Parathyroid adenoma (tissue), 2 donors: Measurements from ENCODE around the gene CRTAP.
"Not testable (repeated sequence)": the region's sequence is repeated elsewhere in the genome, so short reads cannot be mapped to it uniquely, and the experiment has no call there.

Experiments used
- H2AFZ ChIP-seq: fragments of 300-600 bp; sonication (generic); one replicate; pipeline ENCODE4 v1.7.0; 2017; ENCODE audit warnings: antibody characterized with exemption, mild to moderate bottlenecking
- H3K27ac ChIP-seq: fragments of 300-600 bp; sonication (generic); one replicate; pipeline ENCODE4 v1.7.0; 2017
- H3K27me3 ChIP-seq: fragments of 300-600 bp; sonication (generic); one replicate; pipeline ENCODE4 v1.7.0; 2017; ENCODE audit warnings: low read length; ENCODE audit not compliant: control insufficient read depth, insufficient read depth
- H3K36me3 ChIP-seq: fragments of 300-600 bp; sonication (generic); one replicate; pipeline ENCODE4 v1.7.0; 2017; ENCODE audit warnings: low read length; ENCODE audit not compliant: control insufficient read depth, insufficient read depth
- H3K4me1 ChIP-seq: fragments of 300-600 bp; sonication (generic); one replicate; pipeline ENCODE4 v1.7.0; 2017; ENCODE audit warnings: control low read depth
- H3K4me2 ChIP-seq: fragments of 300-600 bp; sonication (generic); one replicate; pipeline ENCODE4 v1.7.0; 2017; ENCODE audit warnings: low read length
- H3K4me3 ChIP-seq: fragments of 300-600 bp; sonication (generic); one replicate; pipeline ENCODE4 v1.7.0; 2017; ENCODE audit warnings: low read depth, low read length
- H3K79me2 ChIP-seq: fragments of 300-600 bp; sonication (generic); one replicate; pipeline ENCODE4 v1.7.0; 2017; ENCODE audit warnings: control low read depth
- H3K9ac ChIP-seq: fragments of 300-600 bp; sonication (generic); one replicate; pipeline ENCODE4 v1.7.0; 2017; ENCODE audit warnings: mild to moderate bottlenecking
- H3K9me3 ChIP-seq: fragments of 300-600 bp; sonication (generic); one replicate; pipeline ENCODE4 v1.7.0; 2017; ENCODE audit warnings: low read length; ENCODE audit not compliant: control insufficient read depth
- TF ChIP-seq, protein P1 (sequence below): fragments of 300-600 bp; sonication (generic); IDR thresholded peaks from one replicate; pipeline ENCODE4 v1.7.0; 2017; ENCODE audit warnings: antibody characterized with exemption, mild to moderate bottlenecking
- donor health status: primary hyperparathyroidism.

The CRTAP gene

DNA sequence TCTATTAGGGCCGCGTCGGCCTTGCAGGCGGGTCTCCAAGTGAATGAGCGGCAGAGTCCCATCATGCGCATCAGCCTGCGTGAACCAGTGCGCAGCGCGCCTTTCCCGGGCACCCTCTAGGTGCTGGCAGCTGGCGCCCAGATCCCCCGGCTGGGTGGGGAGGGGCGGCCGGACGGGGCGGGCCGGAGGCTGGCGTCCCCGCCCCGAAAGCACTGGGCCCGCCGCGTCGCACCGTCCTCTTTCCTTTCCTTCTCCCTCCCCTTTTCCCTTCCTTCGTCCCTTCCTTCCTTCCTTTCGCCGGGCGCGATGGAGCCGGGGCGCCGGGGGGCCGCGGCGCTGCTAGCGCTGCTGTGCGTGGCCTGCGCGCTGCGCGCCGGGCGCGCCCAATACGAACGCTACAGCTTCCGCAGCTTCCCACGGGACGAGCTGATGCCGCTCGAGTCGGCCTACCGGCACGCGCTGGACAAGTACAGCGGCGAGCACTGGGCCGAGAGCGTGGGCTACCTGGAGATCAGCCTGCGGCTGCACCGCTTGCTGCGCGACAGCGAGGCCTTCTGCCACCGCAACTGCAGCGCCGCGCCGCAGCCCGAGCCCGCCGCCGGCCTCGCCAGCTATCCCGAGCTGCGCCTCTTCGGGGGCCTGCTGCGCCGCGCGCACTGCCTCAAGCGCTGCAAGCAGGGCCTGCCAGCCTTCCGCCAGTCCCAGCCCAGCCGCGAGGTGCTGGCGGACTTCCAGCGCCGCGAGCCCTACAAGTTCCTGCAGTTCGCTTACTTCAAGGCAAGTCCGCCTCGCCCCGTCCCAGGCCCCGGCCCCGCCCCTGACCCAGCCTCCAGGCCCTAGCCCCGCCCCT is at the start of gene CRTAP:
Gene CRTAP (plus strand): TSS at position 243 of the 850 bp plus-strand sequence. CDS start 64 bp downstream, at position 307.
- H3K9me3 ChIP-seq, result no peaks in the 10 kb centered on the region
- H3K4me3 ChIP-seq, result peak within 1 kb of the TSS; percentile 64
- peak within 1 kb of the TSS; percentile 88 for H3K4me2 ChIP-seq
- H3K4me1 ChIP-seq, result peaks cover 6% of the 10 kb centered on the region
- H3K27ac ChIP-seq, result peak within 1 kb of the TSS; percentile 75
- H3K36me3 ChIP-seq, result no peaks in the 10 kb centered on the region
- no peaks in the 10 kb centered on the region for H3K79me2 ChIP-seq
- TF ChIP-seq, protein P1, sequence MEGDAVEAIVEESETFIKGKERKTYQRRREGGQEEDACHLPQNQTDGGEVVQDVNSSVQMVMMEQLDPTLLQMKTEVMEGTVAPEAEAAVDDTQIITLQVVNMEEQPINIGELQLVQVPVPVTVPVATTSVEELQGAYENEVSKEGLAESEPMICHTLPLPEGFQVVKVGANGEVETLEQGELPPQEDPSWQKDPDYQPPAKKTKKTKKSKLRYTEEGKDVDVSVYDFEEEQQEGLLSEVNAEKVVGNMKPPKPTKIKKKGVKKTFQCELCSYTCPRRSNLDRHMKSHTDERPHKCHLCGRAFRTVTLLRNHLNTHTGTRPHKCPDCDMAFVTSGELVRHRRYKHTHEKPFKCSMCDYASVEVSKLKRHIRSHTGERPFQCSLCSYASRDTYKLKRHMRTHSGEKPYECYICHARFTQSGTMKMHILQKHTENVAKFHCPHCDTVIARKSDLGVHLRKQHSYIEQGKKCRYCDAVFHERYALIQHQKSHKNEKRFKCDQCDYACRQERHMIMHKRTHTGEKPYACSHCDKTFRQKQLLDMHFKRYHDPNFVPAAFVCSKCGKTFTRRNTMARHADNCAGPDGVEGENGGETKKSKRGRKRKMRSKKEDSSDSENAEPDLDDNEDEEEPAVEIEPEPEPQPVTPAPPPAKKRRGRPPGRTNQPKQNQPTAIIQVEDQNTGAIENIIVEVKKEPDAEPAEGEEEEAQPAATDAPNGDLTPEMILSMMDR, result peak; percentile 9
- H3K9ac ChIP-seq, result peak within 1 kb of the TSS; percentile 67
- peak within 1 kb of the TSS; percentile 99 for H2AFZ ChIP-seq
- no peaks in the 10 kb centered on the region for H3K27me3 ChIP-seq

DNA sequence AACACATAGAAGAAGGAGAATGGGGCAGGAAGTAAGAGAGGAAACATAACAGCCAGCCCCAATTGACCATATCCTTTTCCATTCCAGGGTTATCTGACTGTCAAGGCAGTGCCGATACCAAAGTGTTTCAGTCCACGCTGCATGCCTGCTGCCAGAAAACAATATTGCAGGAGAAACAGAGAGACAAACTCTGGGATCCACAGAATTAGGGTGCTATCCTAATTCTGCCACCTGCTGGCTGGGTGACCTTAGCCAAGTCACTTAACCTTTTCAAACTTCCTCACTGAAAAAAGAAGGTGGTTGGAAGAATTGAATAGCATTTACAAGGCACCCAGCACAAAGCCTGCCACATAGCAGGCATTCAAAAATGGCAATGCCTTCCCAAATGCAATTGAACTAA is 48.9 kb upstream of the CRTAP start:
- H3K9ac ChIP-seq, result no peak overlapping the region
- H3K27me3 ChIP-seq, result no peaks in the 10 kb centered on the region
- no peak overlapping the region for H2AFZ ChIP-seq
- H3K4me2 ChIP-seq, result no peak overlapping the region
- no peak overlapping the region for H3K4me3 ChIP-seq
- TF ChIP-seq, protein P1, result no peak
- H3K9me3 ChIP-seq, result no peaks in the 10 kb centered on the region
- H3K4me1 ChIP-seq, result no peaks in the 10 kb centered on the region
- no peak overlapping the region for H3K27ac ChIP-seq
- peaks cover 2% of the 10 kb centered on the region for H3K79me2 ChIP-seq
- H3K36me3 ChIP-seq, result no peaks in the 10 kb centered on the region

DNA sequence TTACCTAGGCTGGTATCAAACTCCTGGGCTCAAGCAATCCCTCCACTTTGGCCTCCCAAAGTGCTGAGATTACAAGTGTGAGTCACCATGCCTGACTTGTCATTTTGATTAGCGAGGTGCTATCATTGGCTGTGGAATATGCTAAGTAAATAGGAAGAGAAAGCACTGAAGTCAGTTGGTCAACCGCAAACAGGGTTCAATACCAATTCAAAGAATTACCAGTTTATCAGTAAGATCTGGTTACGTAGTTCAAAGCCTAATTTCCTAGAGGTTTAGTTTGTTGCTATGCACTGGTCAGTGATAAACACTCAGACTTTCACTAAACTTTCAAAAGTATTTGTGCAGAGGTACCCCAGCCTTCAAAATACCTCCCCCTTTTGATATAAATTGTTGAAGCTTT is 46.3 kb upstream of the CRTAP start:
- Histone ChIP-seq H3K9ac (no peak overlapping the region), H3K9me3 (no peaks in the 10 kb centered on the region), H3K4me1 (peaks cover 11% of the 10 kb centered on the region), H3K4me3 (no peak overlapping the region), H3K79me2 (peaks cover 2% of the 10 kb centered on the region), H3K27ac (no peak overlapping the region), H3K27me3 (no peaks in the 10 kb centered on the region), H3K36me3 (no peaks in the 10 kb centered on the region), H2AFZ (no peak overlapping the region), H3K4me2 (no peak overlapping the region)
- TF ChIP-seq, protein P1, result no peak

DNA sequence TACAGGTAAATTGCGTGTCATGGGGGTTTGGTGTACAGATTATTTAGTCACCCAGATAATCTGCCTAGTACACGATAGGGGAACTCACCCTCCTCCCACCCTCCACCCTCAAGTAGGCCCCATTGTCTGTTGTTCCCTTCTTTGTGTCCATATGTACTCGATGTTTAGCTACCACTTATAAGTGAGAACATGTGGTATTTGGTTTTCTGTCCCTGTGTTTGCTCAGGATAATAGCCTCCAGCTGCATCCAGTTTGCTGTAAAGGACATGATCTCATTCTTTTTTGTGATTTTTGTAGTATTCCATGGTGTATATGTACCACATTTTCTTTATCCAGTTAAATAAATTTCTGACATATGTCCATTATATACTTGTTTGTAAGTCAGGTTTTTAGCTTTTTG is 44.0 kb upstream of the CRTAP start:
- not testable (repeated sequence) for H3K9me3 ChIP-seq, H3K4me2 ChIP-seq, H3K27ac ChIP-seq, H3K36me3 ChIP-seq, H3K4me3 ChIP-seq, H3K27me3 ChIP-seq, H3K79me2 ChIP-seq, H2AFZ ChIP-seq, H3K9ac ChIP-seq
- H3K4me1 ChIP-seq, result peaks cover 15% of the 10 kb centered on the region

DNA sequence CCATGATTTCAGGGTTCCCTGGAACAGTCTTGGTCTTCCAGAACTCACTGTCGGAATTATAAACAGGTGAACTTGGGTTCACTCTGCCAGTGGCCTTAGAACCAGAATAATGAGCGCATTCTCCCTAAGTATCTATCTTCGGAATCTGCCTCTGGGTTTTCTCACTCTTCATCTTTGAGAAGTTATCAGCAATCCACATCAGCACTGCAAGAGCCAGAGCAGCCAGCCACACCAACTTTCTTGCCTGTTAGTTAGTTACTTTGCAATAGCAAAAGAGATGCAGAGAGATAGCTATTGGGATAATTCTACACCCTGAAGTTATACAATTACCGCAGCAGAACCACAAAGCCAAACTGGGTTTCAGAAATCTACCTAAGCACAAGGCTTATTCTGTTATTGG is 42.6 kb upstream of the CRTAP start:
- H3K36me3 ChIP-seq, result no peaks in the 10 kb centered on the region

More for the DNA sequence above, 42.6 kb upstream of the CRTAP start:
- H3K4me1 ChIP-seq, result peaks cover 15% of the 10 kb centered on the region
- H3K9me3 ChIP-seq, result no peaks in the 10 kb centered on the region
- H3K9ac ChIP-seq, result no peak overlapping the region
- H3K4me2 ChIP-seq, result peak overlapping the region; percentile 5
- no peaks in the 10 kb centered on the region for H3K27me3 ChIP-seq
- H2AFZ ChIP-seq, result no peak overlapping the region
- peak overlapping the region; percentile 25 for H3K4me3 ChIP-seq
- TF ChIP-seq, protein P1, result no peak
- peaks cover 4% of the 10 kb centered on the region for H3K79me2 ChIP-seq
- H3K27ac ChIP-seq, result peak overlapping the region; percentile 16
